ENCODE results near the gene TTLL9. TPM values are rescaled to one million over a fixed set of nuclear protein-coding genes. Genes with fewer than 3 reads are reported as not detected.

The TTLL9 gene
- total and polyA plus RNA-seq, 4 donors = 0.06 to 0.08 TPM; not detected in 2

DNA sequence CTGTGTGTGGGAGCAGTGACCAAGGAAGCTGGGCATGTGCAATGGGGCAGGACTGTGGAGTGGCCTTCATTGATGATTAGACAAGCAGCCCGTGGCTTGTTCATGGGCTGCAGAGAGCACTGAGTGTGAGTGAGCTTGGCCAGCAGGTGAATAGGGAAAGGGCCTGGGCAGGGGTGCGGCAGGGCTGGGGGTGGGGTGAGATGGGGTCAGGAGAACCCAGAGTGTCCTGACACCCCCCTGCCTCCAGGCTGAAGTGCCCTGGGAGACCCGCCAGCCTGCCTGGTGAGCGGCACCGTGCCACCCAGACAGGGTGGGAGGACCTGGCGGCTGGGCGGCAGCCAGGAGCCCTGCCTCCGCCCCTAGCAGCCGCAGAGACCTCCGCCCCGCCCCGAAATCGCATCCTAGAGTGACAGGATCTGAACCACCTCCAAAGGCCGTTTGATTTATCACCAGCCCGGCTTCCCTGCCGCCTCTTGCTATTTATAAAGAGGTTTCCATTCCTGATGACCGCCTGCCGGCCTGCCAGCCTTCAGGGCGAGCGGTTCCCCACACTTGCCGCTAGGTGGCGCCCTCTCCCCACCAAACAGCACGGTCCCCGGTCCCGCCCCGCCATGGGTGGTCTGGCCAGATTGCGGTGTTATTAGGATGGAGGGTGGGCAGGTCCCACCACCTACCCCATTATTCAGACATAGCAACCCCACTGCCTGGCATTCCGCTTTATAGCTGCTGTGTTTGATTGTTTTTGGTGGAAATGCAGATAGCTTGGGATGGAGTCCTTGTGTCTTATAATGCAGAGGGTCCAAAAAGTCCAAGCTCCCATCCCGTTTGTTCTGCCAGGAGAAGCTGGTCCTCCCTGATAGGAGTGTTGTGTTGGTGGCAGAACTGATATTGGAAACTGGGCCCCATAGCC is 47.8 kb upstream of the TTLL9 start (continued):
- TF ChIP-seq, protein P1, sequence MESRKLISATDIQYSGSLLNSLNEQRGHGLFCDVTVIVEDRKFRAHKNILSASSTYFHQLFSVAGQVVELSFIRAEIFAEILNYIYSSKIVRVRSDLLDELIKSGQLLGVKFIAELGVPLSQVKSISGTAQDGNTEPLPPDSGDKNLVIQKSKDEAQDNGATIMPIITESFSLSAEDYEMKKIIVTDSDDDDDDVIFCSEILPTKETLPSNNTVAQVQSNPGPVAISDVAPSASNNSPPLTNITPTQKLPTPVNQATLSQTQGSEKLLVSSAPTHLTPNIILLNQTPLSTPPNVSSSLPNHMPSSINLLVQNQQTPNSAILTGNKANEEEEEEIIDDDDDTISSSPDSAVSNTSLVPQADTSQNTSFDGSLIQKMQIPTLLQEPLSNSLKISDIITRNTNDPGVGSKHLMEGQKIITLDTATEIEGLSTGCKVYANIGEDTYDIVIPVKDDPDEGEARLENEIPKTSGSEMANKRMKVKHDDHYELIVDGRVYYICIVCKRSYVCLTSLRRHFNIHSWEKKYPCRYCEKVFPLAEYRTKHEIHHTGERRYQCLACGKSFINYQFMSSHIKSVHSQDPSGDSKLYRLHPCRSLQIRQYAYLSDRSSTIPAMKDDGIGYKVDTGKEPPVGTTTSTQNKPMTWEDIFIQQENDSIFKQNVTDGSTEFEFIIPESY (IDR thresholded peaks at IDR 0.05) = no peak
- TF ChIP-seq RAD21 (IDR thresholded peaks at IDR 0.05) = peak; percentile 93 to 95

DNA sequence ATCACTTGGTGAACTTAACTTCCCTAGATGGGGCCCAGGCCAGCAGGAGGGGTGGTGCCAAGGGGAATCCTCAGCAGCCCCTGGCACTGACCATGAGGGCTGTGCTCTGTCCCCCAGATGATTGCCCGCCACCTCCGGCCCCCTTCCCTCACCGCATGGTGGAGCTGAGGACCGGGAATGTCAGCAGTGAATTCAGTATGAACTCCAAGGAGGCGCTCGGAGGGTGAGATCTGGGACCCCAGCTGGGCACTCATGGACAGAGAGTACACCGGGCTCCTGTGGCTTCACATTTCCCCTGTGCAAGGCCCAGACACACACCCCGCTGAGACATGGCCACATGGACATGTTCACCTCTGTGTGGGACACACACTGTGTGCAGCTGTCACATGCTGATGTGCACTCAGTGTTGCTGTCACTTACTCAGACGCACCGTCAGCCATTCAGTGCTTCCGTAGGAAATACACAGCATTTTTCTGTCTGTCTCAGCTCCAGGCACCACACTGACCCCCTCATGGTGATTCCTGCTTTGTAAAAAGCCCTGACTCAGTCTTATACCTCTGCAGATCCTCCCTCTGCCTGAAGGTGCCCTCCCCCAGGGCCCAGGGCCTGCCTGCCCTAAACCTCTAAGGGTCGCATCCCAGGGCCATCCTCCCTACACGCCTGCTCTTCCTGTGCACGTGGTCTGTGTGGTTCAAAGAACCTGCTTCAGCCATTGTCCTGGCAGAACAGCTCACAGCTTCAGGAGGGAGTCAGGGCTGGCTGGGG is 46.9 kb upstream of the TTLL9 start:
- H3K36me3 ChIP-seq (ENCODE audit: control insufficient read depth in 4 of 4, insufficient read depth in 3 of 4, low read depth in 1 of 4, low read length in 3 of 4) = no peaks in the 10 kb centered on the region

More for the DNA sequence above, 46.9 kb upstream of the TTLL9 start:
- TF ChIP-seq YY1 (IDR thresholded peaks at IDR 0.05) (no peak), GABPA (IDR thresholded peaks at IDR 0.05 in 1 of 2, conservative IDR thresholded peaks at IDR 0.05 in 1 of 2) (no peak), FOXA1 (IDR thresholded peaks at IDR 0.05) (no peak), FOXA2 (IDR thresholded peaks at IDR 0.05) (no peak), HNF4A (conservative IDR thresholded peaks at IDR 0.05) (no peak), NR2F2 (IDR thresholded peaks at IDR 0.05) (no peak), RXRA (IDR thresholded peaks at IDR 0.05) (no peak), HNF4G (IDR thresholded peaks at IDR 0.05) (no peak), TAF1 (conservative IDR thresholded peaks at IDR 0.05) (no peak)
- TF ChIP-seq, protein P2, sequence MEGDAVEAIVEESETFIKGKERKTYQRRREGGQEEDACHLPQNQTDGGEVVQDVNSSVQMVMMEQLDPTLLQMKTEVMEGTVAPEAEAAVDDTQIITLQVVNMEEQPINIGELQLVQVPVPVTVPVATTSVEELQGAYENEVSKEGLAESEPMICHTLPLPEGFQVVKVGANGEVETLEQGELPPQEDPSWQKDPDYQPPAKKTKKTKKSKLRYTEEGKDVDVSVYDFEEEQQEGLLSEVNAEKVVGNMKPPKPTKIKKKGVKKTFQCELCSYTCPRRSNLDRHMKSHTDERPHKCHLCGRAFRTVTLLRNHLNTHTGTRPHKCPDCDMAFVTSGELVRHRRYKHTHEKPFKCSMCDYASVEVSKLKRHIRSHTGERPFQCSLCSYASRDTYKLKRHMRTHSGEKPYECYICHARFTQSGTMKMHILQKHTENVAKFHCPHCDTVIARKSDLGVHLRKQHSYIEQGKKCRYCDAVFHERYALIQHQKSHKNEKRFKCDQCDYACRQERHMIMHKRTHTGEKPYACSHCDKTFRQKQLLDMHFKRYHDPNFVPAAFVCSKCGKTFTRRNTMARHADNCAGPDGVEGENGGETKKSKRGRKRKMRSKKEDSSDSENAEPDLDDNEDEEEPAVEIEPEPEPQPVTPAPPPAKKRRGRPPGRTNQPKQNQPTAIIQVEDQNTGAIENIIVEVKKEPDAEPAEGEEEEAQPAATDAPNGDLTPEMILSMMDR (IDR thresholded peaks at IDR 0.05; ENCODE audit: low read depth, low read length, missing input control) = no peak
- TF ChIP-seq, protein P1 (IDR thresholded peaks at IDR 0.05) = no peak
- TF ChIP-seq, protein P3, sequence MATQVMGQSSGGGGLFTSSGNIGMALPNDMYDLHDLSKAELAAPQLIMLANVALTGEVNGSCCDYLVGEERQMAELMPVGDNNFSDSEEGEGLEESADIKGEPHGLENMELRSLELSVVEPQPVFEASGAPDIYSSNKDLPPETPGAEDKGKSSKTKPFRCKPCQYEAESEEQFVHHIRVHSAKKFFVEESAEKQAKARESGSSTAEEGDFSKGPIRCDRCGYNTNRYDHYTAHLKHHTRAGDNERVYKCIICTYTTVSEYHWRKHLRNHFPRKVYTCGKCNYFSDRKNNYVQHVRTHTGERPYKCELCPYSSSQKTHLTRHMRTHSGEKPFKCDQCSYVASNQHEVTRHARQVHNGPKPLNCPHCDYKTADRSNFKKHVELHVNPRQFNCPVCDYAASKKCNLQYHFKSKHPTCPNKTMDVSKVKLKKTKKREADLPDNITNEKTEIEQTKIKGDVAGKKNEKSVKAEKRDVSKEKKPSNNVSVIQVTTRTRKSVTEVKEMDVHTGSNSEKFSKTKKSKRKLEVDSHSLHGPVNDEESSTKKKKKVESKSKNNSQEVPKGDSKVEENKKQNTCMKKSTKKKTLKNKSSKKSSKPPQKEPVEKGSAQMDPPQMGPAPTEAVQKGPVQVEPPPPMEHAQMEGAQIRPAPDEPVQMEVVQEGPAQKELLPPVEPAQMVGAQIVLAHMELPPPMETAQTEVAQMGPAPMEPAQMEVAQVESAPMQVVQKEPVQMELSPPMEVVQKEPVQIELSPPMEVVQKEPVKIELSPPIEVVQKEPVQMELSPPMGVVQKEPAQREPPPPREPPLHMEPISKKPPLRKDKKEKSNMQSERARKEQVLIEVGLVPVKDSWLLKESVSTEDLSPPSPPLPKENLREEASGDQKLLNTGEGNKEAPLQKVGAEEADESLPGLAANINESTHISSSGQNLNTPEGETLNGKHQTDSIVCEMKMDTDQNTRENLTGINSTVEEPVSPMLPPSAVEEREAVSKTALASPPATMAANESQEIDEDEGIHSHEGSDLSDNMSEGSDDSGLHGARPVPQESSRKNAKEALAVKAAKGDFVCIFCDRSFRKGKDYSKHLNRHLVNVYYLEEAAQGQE (IDR thresholded peaks at IDR 0.05) = no peak
- TF ChIP-seq, protein P4, sequence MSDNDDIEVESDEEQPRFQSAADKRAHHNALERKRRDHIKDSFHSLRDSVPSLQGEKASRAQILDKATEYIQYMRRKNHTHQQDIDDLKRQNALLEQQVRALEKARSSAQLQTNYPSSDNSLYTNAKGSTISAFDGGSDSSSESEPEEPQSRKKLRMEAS (IDR thresholded peaks at IDR 0.05) = no peak
- Histone ChIP-seq H3K27ac (ENCODE audit: low read depth in 1 of 2, low read length in 2 of 2) (no peak overlapping the region), H3K9me3 (ENCODE audit: control insufficient read depth in 4 of 4, low read length in 3 of 4) (no peaks in the 10 kb centered on the region), H3K4me1 (ENCODE audit: control insufficient read depth in 4 of 4, insufficient read depth in 4 of 4, low read length in 3 of 4) (peaks cover 0 to 10% (median 2%) of the 10 kb centered on the region in 4 donors), H3K27me3 (ENCODE audit: control insufficient read depth in 4 of 4, insufficient read depth in 4 of 4, low read length in 3 of 4) (no peaks in the 10 kb centered on the region), H3K4me3 (ENCODE audit: low read depth in 1 of 3, low read length in 3 of 3) (no peak overlapping the region), H3K9ac (ENCODE audit: low read depth in 1 of 2, low read length in 2 of 2) (no peak overlapping the region)
- DNase-seq (ENCODE audit: low spot score) = no peak
- 69% methylated on average over 14 of the region's 14 CpGs for WGBS
